Natural killer cell treated with Interleukin-12 subunit alpha and Interleukin-12 subunit beta and Interleukin-15 and Interleukin-18, amount 100 ng/mL, for 72 hours (primary cell): ENCODE results near the gene LARP7. TPM values are rescaled to one million over a fixed set of nuclear protein-coding genes. Genes with fewer than 3 reads are reported as not detected.
"Not testable (repeated sequence)": the region's sequence is repeated elsewhere in the genome, so short reads cannot be mapped to it uniquely, and the experiment has no call there.

Source experiments
- ATAC-seq, 2 donors: fragments of 150-1000 bp; cut with Tn5 transposase in 1 of 2; sonication (Bioruptor Pico), chemical (Tn5 transposase) in 1 of 2; 2 replicates each; pipeline ENCODE4 v1.10.0; 2021
- DNase-seq: peaks from one replicate; pipeline ENCODE4 v3.0.0; 2022; ENCODE audit warnings: low spot score
- H3K27ac Mint-ChIP-seq, 2 donors: 1 replicate in 1 of 2; 2 replicates in 1 of 2; pipeline ENCODE4 v1.8.0; 2022; ENCODE audit warnings: mixed read lengths in 2 of 2, mild to moderate bottlenecking in 1 of 2, moderate library complexity in 1 of 2
- H3K27me3 Mint-ChIP-seq, 2 donors: 1 replicate in 1 of 2; 2 replicates in 1 of 2; pipeline ENCODE4 v1.8.0; 2022; ENCODE audit warnings: mixed read lengths in 2 of 2
- H3K36me3 Mint-ChIP-seq: one replicate; pipeline ENCODE4 v1.8.0; 2022; ENCODE audit warnings: mixed read lengths
- H3K4me1 Mint-ChIP-seq, 2 donors: 1 replicate in 1 of 2; 2 replicates in 1 of 2; pipeline ENCODE4 v1.8.0; 2022; ENCODE audit warnings: low read depth in 2 of 2, mixed read lengths in 2 of 2, mild to moderate bottlenecking in 1 of 2
- H3K4me3 Mint-ChIP-seq: one replicate; pipeline ENCODE4 v1.8.0; 2022; ENCODE audit warnings: mixed read lengths
- H3K9me3 Mint-ChIP-seq: 2 replicates; pipeline ENCODE4 v1.8.0; 2022; ENCODE audit warnings: mixed read lengths
- total RNA-seq, 2 donors: library from RNA; stranded (reverse); gene quantifications; one replicate each; pipeline ENCODE4 v1.2.3, GENCODE V29; 2022

The LARP7 gene
- total RNA-seq, 2 donors from 2014 or later, result 40.5 to 44.7 TPM

DNA sequence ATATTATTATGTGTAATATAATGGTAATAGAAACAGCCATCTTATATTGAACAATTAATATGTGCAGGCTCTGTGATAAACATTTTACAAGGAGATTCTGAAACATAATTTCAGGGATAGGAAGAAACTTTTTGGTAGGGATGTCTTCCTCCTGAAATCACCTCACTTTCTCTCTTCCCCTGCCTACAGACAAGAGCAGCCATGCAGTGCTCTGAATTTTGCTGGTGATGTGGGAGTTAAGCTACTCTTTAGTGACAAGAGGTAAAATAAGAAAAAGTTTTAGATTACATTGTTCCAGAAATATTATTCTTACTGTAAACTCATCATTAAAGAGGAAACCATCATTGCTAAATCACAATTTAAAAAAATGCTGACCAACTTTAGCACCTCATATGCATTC lies 36.1 kb downstream of the LARP7 start:
- H3K27me3 Mint-ChIP-seq, result no peaks in the 10 kb centered on the region
- H3K27ac Mint-ChIP-seq, result no peak overlapping the region
- no peak for ATAC-seq
- no peaks in the 10 kb centered on the region for H3K9me3 Mint-ChIP-seq
- H3K4me3 Mint-ChIP-seq, result no peak overlapping the region
- H3K4me1 Mint-ChIP-seq, result no peaks in the 10 kb centered on the region
- no peak for DNase-seq
- H3K36me3 Mint-ChIP-seq, result no peaks in the 10 kb centered on the region

DNA sequence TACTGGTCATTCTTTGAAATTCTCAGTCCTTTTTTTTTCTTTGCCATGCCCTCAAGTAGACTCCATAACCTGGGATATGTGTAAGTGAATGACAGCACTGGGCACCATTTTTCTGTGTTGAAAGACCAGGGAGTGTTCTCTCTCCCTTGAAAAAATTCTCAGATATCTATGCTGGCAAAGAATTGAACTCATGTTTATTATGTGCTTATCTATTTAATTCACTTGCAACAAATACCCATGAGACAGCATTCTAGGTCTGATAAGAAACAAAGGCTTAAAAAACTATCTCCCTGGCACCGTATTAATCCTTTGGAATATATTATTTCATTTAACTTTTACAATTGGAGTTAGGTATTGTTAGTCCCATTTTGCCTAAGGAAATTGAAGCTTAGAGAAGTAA lies 36.7 kb downstream of the LARP7 start:
- no peaks in the 10 kb centered on the region for H3K27me3 Mint-ChIP-seq
- H3K4me1 Mint-ChIP-seq, result no peaks in the 10 kb centered on the region
- DNase-seq (no peak), ATAC-seq (no peak)
- no peak overlapping the region for H3K27ac Mint-ChIP-seq
- no peaks in the 10 kb centered on the region for H3K9me3 Mint-ChIP-seq
- no peaks in the 10 kb centered on the region for H3K36me3 Mint-ChIP-seq
- no peak overlapping the region for H3K4me3 Mint-ChIP-seq

DNA sequence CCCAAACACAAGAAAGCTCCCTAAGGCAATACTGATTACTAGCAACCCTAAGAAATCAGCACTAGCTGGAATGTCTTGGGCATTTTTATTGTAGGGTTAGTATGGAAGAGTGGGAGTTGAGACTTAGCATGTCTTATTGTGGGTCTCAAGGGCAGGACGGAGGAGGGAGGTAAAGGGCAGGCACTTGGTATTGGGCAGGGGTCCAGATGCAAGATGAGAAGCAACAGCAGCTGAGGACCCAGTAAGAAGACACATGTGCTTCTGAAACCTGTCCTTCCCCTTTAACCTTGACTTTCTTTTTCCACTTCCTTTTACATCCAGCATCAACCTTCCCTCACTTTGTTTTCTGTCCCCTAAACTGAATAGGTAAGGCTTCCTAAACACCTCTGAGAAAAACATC lies 37.4 kb downstream of the LARP7 start:
- Mint-ChIP-seq H3K9me3 (no peaks in the 10 kb centered on the region), H3K4me1 (no peaks in the 10 kb centered on the region), H3K36me3 (no peaks in the 10 kb centered on the region), H3K27me3 (no peaks in the 10 kb centered on the region), H3K27ac (no peak overlapping the region), H3K4me3 (no peak overlapping the region)
- DNase-seq (no peak), ATAC-seq (no peak)

DNA sequence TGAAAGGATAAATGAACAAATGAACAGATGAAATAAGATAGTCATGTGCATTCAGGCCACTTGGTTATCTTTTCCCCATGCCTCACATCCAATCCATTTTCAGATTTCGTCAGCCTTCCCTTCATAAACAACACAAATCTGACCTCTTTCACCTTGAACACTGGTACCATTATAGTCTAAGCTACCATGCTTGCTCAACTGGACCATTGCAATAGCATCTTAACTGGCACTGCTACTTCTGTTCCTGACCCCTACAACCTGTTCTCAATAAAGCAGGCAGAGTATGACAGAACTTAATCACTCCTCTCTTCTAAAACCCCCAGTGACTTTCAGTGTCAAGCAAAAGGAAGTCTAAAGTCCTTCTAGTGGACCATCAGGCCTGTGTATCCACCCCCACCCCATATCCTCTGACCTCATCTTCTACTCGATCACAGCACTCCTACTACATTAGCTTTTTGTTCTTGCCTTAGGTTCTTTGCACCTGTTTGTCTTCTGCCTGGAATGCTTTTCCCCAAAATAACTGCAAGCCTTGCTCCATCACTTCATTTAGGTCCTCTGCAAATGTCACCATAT lies 40.7 kb downstream of the LARP7 start:
- H3K36me3 Mint-ChIP-seq, result no peaks in the 10 kb centered on the region
- no peak overlapping the region for H3K4me3 Mint-ChIP-seq
- no peaks in the 10 kb centered on the region for H3K9me3 Mint-ChIP-seq
- DNase-seq (no peak), ATAC-seq (no peak)
- no peaks in the 10 kb centered on the region for H3K27me3 Mint-ChIP-seq
- H3K27ac Mint-ChIP-seq, result no peak overlapping the region
- no peaks in the 10 kb centered on the region for H3K4me1 Mint-ChIP-seq

DNA sequence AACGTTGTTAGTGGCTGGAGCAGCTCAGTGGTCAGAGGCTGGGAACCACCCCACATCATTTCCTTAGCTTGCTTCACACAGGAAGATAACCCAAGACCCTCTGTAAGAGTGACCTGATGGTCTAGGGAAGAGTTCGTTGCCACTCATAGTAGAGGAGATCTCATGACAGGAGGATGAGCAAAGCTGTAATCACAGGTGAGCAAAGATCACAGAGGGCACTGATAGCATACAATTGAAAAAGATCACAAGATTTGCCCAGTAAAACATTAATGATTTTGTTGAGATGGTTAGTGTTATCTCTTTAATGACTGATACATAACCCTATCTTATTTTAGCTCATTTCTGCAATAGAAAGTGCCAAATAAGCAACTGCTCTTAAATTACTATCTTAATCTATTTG lies 44.1 kb downstream of the LARP7 start:
- no peak overlapping the region for H3K27ac Mint-ChIP-seq
- H3K36me3 Mint-ChIP-seq, result no peaks in the 10 kb centered on the region
- no peaks in the 10 kb centered on the region for H3K4me1 Mint-ChIP-seq
- H3K9me3 Mint-ChIP-seq, result no peaks in the 10 kb centered on the region
- no peak for DNase-seq
- H3K27me3 Mint-ChIP-seq, result peaks cover 0 to 1% of the 10 kb centered on the region in 2 donors
- ATAC-seq, result no peak
- no peak overlapping the region for H3K4me3 Mint-ChIP-seq

DNA sequence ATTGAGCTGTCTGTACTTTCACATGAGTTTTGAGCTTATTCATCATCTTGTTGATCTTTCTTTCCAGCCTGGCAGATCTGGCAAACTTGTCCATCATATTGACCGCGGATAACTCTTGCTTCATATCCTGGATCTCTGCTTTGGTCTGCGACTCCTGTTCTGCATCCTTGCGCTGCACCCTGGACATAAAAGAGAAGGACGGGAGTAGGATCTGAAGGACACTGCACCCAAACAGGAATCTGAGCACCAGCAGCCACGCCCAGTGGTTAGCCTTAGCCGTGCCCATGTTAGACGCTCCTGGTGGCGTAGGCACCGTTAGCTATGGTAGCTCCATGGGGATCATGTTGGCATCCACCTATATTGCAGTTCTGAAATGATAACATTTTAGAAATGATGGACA lies 56.6 kb downstream of the LARP7 start:
- Mint-ChIP-seq H3K4me3 (no peak overlapping the region), H3K36me3 (no peaks in the 10 kb centered on the region), H3K9me3 (no peaks in the 10 kb centered on the region), H3K4me1 (no peaks in the 10 kb centered on the region), H3K27me3 (peaks cover 4 to 5% of the 10 kb centered on the region in 2 donors), H3K27ac (no peak overlapping the region)
- DNase-seq (no peak), ATAC-seq (no peak)

DNA sequence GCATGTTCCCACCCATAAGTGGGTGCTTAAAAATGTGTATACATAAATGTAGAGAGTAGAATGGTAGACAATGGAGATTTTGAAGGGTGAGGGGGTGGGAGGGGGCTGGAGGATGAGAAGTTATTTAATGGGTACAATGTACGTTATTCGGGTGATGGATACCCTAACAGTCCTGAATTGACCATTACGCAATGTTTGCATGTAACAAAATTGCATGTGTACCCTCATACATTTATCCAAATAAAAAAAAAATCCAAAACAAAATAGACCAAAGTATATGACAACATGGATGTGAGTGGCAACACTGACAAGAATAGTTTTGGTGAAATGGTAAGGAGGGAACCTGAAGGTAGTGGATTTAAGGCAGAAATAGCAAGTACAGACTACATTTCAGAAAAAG lies 63.7 kb downstream of the LARP7 start:
- peaks cover 4% of the 10 kb centered on the region for H3K36me3 Mint-ChIP-seq
- H3K9me3 Mint-ChIP-seq, result no peaks in the 10 kb centered on the region
- peaks cover 36 to 61% of the 10 kb centered on the region in 2 donors for H3K27me3 Mint-ChIP-seq
- no peak for DNase-seq
- no peak overlapping the region for H3K27ac Mint-ChIP-seq
- no peak for ATAC-seq
- H3K4me1 Mint-ChIP-seq, result peaks cover 8 to 10% of the 10 kb centered on the region in 2 donors
- H3K4me3 Mint-ChIP-seq, result no peak overlapping the region

DNA sequence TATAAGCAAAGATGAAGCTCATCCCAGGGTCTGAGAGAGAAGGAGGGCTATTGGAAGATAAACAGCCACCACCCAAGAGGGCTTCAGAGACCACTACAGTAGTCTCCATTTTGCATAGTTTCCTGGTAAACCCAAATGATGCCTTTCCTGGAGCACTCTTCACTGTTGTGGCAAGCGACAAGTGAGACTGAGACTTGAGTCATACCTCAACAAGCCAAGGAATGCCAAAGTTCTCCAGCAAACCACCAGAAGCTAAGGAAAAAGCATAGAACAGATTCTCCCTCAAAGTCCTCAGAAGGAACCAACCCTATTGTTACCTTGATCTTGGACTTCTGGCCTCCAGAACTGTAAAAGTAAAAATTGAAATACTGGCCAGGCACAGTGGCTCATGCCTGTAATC lies 65.9 kb downstream of the LARP7 start:
- ATAC-seq, result no peak
- Mint-ChIP-seq H3K36me3 (peaks cover 7% of the 10 kb centered on the region), H3K4me3 (no peak overlapping the region), H3K9me3 (no peaks in the 10 kb centered on the region), H3K4me1 (peaks cover 18 to 20% of the 10 kb centered on the region in 2 donors), H3K27ac (no peak overlapping the region), H3K27me3 (peaks cover 46 to 77% of the 10 kb centered on the region in 2 donors)
- no peak for DNase-seq

DNA sequence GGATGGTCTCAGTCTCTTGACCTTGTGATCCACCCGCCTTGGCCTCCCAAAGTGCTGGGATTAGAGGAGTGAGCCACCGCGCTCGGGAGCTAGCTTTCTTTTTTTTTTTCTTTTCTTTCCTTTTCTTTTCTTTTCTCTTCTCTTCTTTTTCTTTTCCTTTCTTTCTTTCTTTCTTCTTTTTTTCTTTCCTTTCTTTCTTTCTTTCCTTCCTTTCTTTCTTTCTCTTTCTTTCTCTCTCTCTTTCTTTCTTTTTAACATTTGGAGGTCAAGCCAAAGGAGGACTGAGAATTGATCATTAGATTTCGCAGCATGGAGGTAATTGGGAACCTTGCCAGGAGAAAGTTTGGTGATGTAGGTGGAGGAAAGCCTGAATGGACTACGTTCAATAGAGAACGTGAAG lies 67.4 kb downstream of the LARP7 start:
- no peak for ATAC-seq
- peaks cover 18 to 20% of the 10 kb centered on the region in 2 donors for H3K4me1 Mint-ChIP-seq
- H3K27ac Mint-ChIP-seq, result no peak overlapping the region
- H3K27me3 Mint-ChIP-seq, result peaks cover 43 to 68% of the 10 kb centered on the region in 2 donors
- no peaks in the 10 kb centered on the region for H3K9me3 Mint-ChIP-seq
- H3K36me3 Mint-ChIP-seq, result peaks cover 7% of the 10 kb centered on the region
- peak overlapping the region; percentile 86 for H3K4me3 Mint-ChIP-seq
- no peak for DNase-seq

DNA sequence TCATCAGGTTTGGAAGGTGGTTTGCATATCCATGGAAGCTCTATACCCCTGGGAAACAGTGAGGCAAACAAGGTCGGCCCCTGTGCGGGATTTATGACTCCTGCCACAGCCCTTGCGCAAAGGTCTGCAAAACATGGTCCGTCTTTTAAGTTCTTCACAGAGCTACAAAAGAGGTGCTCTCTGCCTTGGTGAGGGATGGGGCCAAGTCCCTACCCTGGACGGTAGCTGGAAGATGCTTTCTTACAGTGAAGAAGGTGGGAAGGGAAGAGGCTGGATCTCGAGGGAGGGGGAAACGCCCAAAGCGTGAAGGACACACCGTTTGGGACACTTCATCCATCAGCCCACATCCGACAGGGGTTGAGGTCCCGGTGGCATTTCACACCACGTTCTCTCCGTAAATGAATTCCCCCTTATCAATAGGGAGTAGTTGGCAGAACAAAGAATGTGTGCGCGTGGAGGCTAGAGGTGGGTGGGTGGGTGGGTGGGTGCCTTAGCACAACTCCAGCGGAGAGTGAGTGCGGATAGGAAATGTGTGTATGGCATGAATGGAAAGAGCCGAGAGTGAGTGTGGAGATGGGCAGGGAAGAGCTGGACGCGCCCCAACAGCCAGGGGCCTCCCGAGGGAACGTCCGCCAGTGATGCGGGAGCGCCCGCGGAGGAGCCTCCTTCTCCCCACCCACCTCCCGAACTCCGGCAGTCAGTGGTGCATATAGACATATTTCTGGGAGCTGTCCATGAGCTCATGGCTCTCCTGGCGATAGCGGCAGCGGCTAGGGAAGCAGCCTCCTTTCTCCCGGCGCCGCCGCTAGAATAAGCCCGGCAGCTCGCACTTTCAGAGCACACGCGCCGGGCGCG lies 68.3 kb downstream of the LARP7 start:
- no peaks in the 10 kb centered on the region for H3K9me3 Mint-ChIP-seq
- no peak overlapping the region for H3K27ac Mint-ChIP-seq
- no peak for DNase-seq
- H3K27me3 Mint-ChIP-seq, result peaks cover 39 to 59% of the 10 kb centered on the region in 2 donors
- peak overlapping the region; percentile 86 for H3K4me3 Mint-ChIP-seq
- H3K4me1 Mint-ChIP-seq, result peaks cover 18 to 20% of the 10 kb centered on the region in 2 donors
- peak; percentile 13 to 29 for ATAC-seq
- peaks cover 7% of the 10 kb centered on the region for H3K36me3 Mint-ChIP-seq

DNA sequence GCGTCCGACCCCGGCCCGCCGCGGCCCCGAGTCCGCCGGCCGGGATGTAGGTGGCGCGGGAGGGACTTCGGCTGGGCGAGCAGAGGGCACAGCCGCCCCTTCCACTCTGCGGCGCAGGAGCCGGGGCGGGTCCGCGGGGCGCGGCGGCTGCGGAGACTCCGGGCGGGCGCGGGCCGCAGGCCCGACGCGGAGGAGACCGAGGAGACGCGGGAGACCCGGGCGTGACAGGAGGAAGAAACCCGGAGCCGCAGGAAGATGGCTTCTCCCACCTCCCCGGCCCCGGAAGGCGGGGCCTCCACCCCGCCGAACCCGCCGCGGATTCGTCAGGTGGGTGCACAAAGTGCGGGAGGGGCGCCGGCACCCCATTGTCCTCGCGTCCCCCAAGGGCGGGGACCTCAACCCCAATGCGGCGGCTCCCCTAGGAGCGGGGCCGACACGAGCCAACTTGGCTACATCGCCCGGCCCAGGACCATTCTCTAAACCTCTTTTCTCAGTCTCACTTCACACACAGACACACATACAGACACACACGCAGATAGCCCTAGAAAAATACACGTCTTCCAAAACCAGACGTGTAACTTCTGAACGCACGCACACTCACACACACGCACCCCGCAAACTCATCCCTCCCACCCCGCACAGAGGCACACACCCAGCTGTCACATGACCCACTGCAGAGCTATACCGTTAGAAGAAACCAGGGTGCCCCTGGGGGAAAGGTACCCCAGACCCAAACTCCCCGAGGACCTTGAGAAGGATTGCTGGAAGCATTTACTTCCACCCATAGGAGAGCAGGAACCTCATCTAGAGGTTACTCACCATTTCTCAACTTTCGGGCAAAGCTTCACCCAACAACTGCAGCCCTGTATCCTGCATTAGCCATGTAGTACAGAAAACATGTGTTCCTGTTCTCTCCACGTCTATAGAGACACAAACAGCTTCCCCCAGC lies 69.2 kb downstream of the LARP7 start:
- not testable (repeated sequence) for H3K9me3 Mint-ChIP-seq, DNase-seq, H3K36me3 Mint-ChIP-seq
- peaks cover 18 to 20% of the 10 kb centered on the region in 2 donors for H3K4me1 Mint-ChIP-seq
- peak overlapping the region; percentile 93 for H3K4me3 Mint-ChIP-seq
- H3K27ac Mint-ChIP-seq, result peak overlapping the region in 1 of 2 donors; percentile 19
- peaks cover 32 to 49% of the 10 kb centered on the region in 2 donors for H3K27me3 Mint-ChIP-seq
- peak; percentile 74 to 80 for ATAC-seq

DNA sequence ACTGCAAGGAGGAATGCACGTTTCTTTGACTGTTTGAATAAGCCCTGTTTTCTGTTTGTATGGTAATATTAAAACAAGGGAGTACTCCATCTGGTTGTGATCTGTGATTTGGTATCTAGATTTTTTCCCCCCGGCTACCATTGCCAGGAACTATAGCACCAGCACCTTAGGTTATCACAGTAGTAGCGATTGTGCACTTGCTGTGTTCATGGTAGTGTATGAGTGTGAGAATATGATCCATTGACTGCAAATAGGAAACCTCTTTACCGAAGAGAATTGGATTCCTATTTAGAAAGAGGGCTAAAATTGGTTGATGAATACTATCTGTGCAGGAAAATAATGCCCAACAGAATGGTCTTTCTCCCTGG lies 69.9 kb downstream of the LARP7 start:
- Mint-ChIP-seq H3K9me3 (no peaks in the 10 kb centered on the region), H3K4me3 (peak overlapping the region; percentile 93), H3K36me3 (peaks cover 7% of the 10 kb centered on the region), H3K27ac (peak overlapping the region in 1 of 2 donors; percentile 19), H3K4me1 (peaks cover 18 to 20% of the 10 kb centered on the region in 2 donors), H3K27me3 (peaks cover 30 to 43% of the 10 kb centered on the region in 2 donors)
- ATAC-seq (no peak), DNase-seq (no peak)
